C4-2B (cell line): ENCODE data around the gene SERINC5.

Source experiments
- ZFX ChIP-seq: fragments of 450-650 bp; IDR thresholded peaks from 2 replicates; pipeline ENCODE4 v1.6.1; 2017
- TF ChIP-seq, protein P1 (sequence below): fragments of 450-650 bp; conservative IDR thresholded peaks from 2 replicates; pipeline ENCODE4 v1.5.1; 2017; ENCODE audit warnings: mild to moderate bottlenecking

GRCh38 chr5:80092486-80093107, 163.3 kb downstream of the SERINC5 start:
- TF ChIP-seq, protein P1, sequence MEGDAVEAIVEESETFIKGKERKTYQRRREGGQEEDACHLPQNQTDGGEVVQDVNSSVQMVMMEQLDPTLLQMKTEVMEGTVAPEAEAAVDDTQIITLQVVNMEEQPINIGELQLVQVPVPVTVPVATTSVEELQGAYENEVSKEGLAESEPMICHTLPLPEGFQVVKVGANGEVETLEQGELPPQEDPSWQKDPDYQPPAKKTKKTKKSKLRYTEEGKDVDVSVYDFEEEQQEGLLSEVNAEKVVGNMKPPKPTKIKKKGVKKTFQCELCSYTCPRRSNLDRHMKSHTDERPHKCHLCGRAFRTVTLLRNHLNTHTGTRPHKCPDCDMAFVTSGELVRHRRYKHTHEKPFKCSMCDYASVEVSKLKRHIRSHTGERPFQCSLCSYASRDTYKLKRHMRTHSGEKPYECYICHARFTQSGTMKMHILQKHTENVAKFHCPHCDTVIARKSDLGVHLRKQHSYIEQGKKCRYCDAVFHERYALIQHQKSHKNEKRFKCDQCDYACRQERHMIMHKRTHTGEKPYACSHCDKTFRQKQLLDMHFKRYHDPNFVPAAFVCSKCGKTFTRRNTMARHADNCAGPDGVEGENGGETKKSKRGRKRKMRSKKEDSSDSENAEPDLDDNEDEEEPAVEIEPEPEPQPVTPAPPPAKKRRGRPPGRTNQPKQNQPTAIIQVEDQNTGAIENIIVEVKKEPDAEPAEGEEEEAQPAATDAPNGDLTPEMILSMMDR, result no peak
- TF ChIP-seq ZFX, result no peak
